Activated naive CD4-positive, alpha-beta T cell treated with anti-CD3 and anti-CD28 coated beads, Interleukin-2, amount 50 U/mL, for 24 hours (primary cell): ENCODE data around the gene WDR70.

ENCODE experiments used
- H3K27ac Mint-ChIP-seq: one replicate; pipeline ENCODE4 v1.8.0; 2021; ENCODE audit warnings: mild to moderate bottlenecking, mixed read lengths
- H3K27me3 Mint-ChIP-seq: one replicate; pipeline ENCODE4 v1.8.0; 2021; ENCODE audit warnings: mixed read lengths
- H3K36me3 Mint-ChIP-seq: one replicate; pipeline ENCODE4 v1.8.0; 2021; ENCODE audit warnings: mixed read lengths
- H3K4me1 Mint-ChIP-seq: one replicate; pipeline ENCODE4 v1.8.0; 2021; ENCODE audit warnings: mixed read lengths
- H3K4me3 Mint-ChIP-seq: one replicate; pipeline ENCODE4 v1.8.0; 2021; ENCODE audit warnings: mild to moderate bottlenecking, mixed read lengths
- H3K9me3 Mint-ChIP-seq: one replicate; pipeline ENCODE4 v1.8.0; 2021; ENCODE audit warnings: mixed read lengths

The WDR70 gene

GRCh38 chr5:37717613-37718431, 338.7 kb downstream of the WDR70 start:
- Mint-ChIP-seq H3K27me3 (no peaks in the 10 kb centered on the region), H3K4me1 (peaks cover 8% of the 10 kb centered on the region), H3K9me3 (no peaks in the 10 kb centered on the region), H3K27ac (no peak overlapping the region), H3K4me3 (no peak overlapping the region), H3K36me3 (peaks cover 33% of the 10 kb centered on the region)

GRCh38 chr5:37720550-37720952, 341.4 kb downstream of the WDR70 start:
- Mint-ChIP-seq H3K27ac (no peak overlapping the region), H3K36me3 (peaks cover 32% of the 10 kb centered on the region), H3K4me3 (no peak overlapping the region), H3K9me3 (no peaks in the 10 kb centered on the region), H3K4me1 (peaks cover 12% of the 10 kb centered on the region), H3K27me3 (no peaks in the 10 kb centered on the region)

GRCh38 chr5:37721447-37721871, 342.3 kb downstream of the WDR70 start:
- H3K36me3 Mint-ChIP-seq, result peaks cover 39% of the 10 kb centered on the region
- H3K9me3 Mint-ChIP-seq, result no peaks in the 10 kb centered on the region

GRCh38 chr5:37722236-37723161, 343.4 kb downstream of the WDR70 start:
- Mint-ChIP-seq H3K4me3 (peak overlapping the region; percentile 31), H3K9me3 (no peaks in the 10 kb centered on the region), H3K27me3 (no peaks in the 10 kb centered on the region), H3K4me1 (peaks cover 12% of the 10 kb centered on the region), H3K36me3 (peaks cover 38% of the 10 kb centered on the region), H3K27ac (peak overlapping the region; percentile 81)

More at GRCh38 chr5:37721447-37721871, 342.3 kb downstream of the WDR70 start:
- Mint-ChIP-seq H3K27me3 (no peaks in the 10 kb centered on the region), H3K4me1 (peaks cover 12% of the 10 kb centered on the region), H3K4me3 (no peak overlapping the region), H3K27ac (no peak overlapping the region)

GRCh38 chr5:37723162-37723961, 344.2 kb downstream of the WDR70 start:
- H3K4me3 Mint-ChIP-seq, result no peak overlapping the region
- H3K27me3 Mint-ChIP-seq, result no peaks in the 10 kb centered on the region
- H3K9me3 Mint-ChIP-seq, result no peaks in the 10 kb centered on the region
- H3K36me3 Mint-ChIP-seq, result peaks cover 39% of the 10 kb centered on the region
- H3K4me1 Mint-ChIP-seq, result peaks cover 12% of the 10 kb centered on the region
- H3K27ac Mint-ChIP-seq, result no peak overlapping the region

GRCh38 chr5:37724395-37725125, 345.4 kb downstream of the WDR70 start:
- no peaks in the 10 kb centered on the region for H3K9me3 Mint-ChIP-seq
- H3K27ac Mint-ChIP-seq, result no peak overlapping the region
- H3K27me3 Mint-ChIP-seq, result no peaks in the 10 kb centered on the region
- H3K36me3 Mint-ChIP-seq, result peaks cover 46% of the 10 kb centered on the region
- H3K4me3 Mint-ChIP-seq, result no peak overlapping the region
- peaks cover 12% of the 10 kb centered on the region for H3K4me1 Mint-ChIP-seq

- Mint-ChIP-seq H3K27ac (no peak overlapping the region), H3K36me3 (peaks cover 46% of the 10 kb centered on the region), H3K4me3 (no peak overlapping the region), H3K27me3 (no peaks in the 10 kb centered on the region), H3K9me3 (no peaks in the 10 kb centered on the region), H3K4me1 (peaks cover 12% of the 10 kb centered on the region)
These were observed 346.1 kb downstream of the WDR70 start for GRCh38 chr5:37725185-37725584.

GRCh38 chr5:37727238-37727637, 348.1 kb downstream of the WDR70 start:
- Mint-ChIP-seq H3K9me3 (no peaks in the 10 kb centered on the region), H3K27me3 (no peaks in the 10 kb centered on the region), H3K4me1 (peaks cover 9% of the 10 kb centered on the region), H3K36me3 (peaks cover 43% of the 10 kb centered on the region), H3K4me3 (no peak overlapping the region), H3K27ac (no peak overlapping the region)

- Mint-ChIP-seq H3K9me3 (no peaks in the 10 kb centered on the region), H3K27ac (no peak overlapping the region), H3K4me1 (no peaks in the 10 kb centered on the region), H3K27me3 (no peaks in the 10 kb centered on the region), H3K36me3 (peaks cover 39% of the 10 kb centered on the region), H3K4me3 (no peak overlapping the region)
These were observed 351.9 kb downstream of the WDR70 start for GRCh38 chr5:37730896-37731455.

- Mint-ChIP-seq H3K27me3 (no peaks in the 10 kb centered on the region), H3K4me1 (peaks cover 5% of the 10 kb centered on the region), H3K27ac (no peak overlapping the region), H3K36me3 (peaks cover 35% of the 10 kb centered on the region), H3K4me3 (no peak overlapping the region), H3K9me3 (no peaks in the 10 kb centered on the region)
These were observed 355.0 kb downstream of the WDR70 start for GRCh38 chr5:37734114-37734513.

- Mint-ChIP-seq H3K36me3 (peaks cover 33% of the 10 kb centered on the region), H3K4me1 (peaks cover 5% of the 10 kb centered on the region), H3K27ac (no peak overlapping the region), H3K9me3 (no peaks in the 10 kb centered on the region), H3K4me3 (no peak overlapping the region), H3K27me3 (no peaks in the 10 kb centered on the region)
These were observed 356.7 kb downstream of the WDR70 start for GRCh38 chr5:37735649-37736347.

GRCh38 chr5:37736397-37736796, 357.3 kb downstream of the WDR70 start:
- Mint-ChIP-seq H3K27ac (no peak overlapping the region), H3K9me3 (peaks cover 3% of the 10 kb centered on the region), H3K4me1 (peaks cover 5% of the 10 kb centered on the region), H3K4me3 (no peak overlapping the region), H3K36me3 (peaks cover 35% of the 10 kb centered on the region), H3K27me3 (no peaks in the 10 kb centered on the region)

GRCh38 chr5:37737326-37738056, 358.4 kb downstream of the WDR70 start:
- Mint-ChIP-seq H3K27ac (peak overlapping the region; percentile 2), H3K4me1 (peaks cover 5% of the 10 kb centered on the region), H3K36me3 (peaks cover 36% of the 10 kb centered on the region), H3K9me3 (peaks cover 6% of the 10 kb centered on the region), H3K27me3 (no peaks in the 10 kb centered on the region), H3K4me3 (no peak overlapping the region)
